ENCODE measurements around the gene B4GALT6.

B4GALT6 gene

GRCh38 chr18:31576670-31577069 is 107.7 kb downstream of the B4GALT6 start:
- Histone ChIP-seq H3K4me3 (ENCODE audit: low read depth in 1 of 2, low read length in 1 of 2) (no peak overlapping the region), H3K4me1 (ENCODE audit: control insufficient read depth in 1 of 2, insufficient read depth in 1 of 2, low read depth in 1 of 2, low read length in 1 of 2) (no peaks in the 10 kb centered on the region), H3K36me3 (no peaks in the 10 kb centered on the region), H3K9me3 (no peaks in the 10 kb centered on the region), H3K27ac (no peak overlapping the region), H3K27me3 (no peaks in the 10 kb centered on the region)
- TF ChIP-seq CTCF (IDR thresholded peaks at IDR 0.05): no peak

GRCh38 chr18:31575515-31576257 is 108.7 kb downstream of the B4GALT6 start:
- H3K27ac ChIP-seq: no peak overlapping the region
- no peak overlapping the region for H3K4me3 ChIP-seq (ENCODE audit: low read depth in 1 of 2, low read length in 1 of 2)
- no peaks in the 10 kb centered on the region for H3K27me3 ChIP-seq
- no peaks in the 10 kb centered on the region for H3K36me3 ChIP-seq
- TF ChIP-seq CTCF (IDR thresholded peaks at IDR 0.05): no peak
- H3K4me1 ChIP-seq (ENCODE audit: control insufficient read depth in 1 of 2, insufficient read depth in 1 of 2, low read depth in 1 of 2, low read length in 1 of 2): no peaks in the 10 kb centered on the region
- no peaks in the 10 kb centered on the region for H3K9me3 ChIP-seq

GRCh38 chr18:31574359-31574758 is 110.0 kb downstream of the B4GALT6 start:
- Histone ChIP-seq H3K36me3 (no peaks in the 10 kb centered on the region), H3K4me1 (ENCODE audit: control insufficient read depth in 1 of 2, insufficient read depth in 1 of 2, low read depth in 1 of 2, low read length in 1 of 2) (no peaks in the 10 kb centered on the region), H3K27ac (no peak overlapping the region), H3K4me3 (ENCODE audit: low read depth in 1 of 2, low read length in 1 of 2) (no peak overlapping the region), H3K9me3 (no peaks in the 10 kb centered on the region), H3K27me3 (no peaks in the 10 kb centered on the region)
- TF ChIP-seq CTCF (IDR thresholded peaks at IDR 0.05): no peak

Measured in neutrophil (primary cell).